HG02943 (cell line): ENCODE data around the gene C6orf120.
"Not testable (repeated sequence)": the region's sequence is repeated elsewhere in the genome, so short reads cannot be mapped to it uniquely, and the experiment has no call there.

ENCODE experiments used
- ATAC-seq: cut with Tn5 transposase; IDR thresholded peaks from one replicate; pipeline ENCODE4 v1.9.1; 2021; ENCODE audit warnings: mild to moderate bottlenecking, low read depth, moderate library complexity; ENCODE audit not compliant: unreplicated experiment

C6orf120 gene

DNA sequence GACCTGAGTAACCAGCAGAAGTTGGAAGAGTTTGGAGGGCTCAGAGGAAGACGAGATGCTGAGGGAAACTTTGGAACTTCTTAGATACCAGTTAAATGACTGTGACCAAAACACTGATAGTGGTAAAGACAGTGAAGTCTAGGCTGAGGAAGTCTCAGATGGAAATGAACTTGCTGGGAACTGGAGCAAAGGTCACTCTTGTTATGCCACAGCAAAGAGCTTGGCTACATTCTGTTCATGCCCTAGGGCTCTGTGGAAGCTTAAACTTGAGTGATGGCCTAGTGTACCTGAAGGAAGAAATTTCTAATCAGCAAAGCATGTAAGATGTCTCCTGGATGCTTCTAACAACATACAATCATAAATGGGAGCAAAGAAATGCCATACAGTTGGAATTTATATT lies 24.8 kb upstream of the C6orf120 start:
- ATAC-seq, result no peak

DNA sequence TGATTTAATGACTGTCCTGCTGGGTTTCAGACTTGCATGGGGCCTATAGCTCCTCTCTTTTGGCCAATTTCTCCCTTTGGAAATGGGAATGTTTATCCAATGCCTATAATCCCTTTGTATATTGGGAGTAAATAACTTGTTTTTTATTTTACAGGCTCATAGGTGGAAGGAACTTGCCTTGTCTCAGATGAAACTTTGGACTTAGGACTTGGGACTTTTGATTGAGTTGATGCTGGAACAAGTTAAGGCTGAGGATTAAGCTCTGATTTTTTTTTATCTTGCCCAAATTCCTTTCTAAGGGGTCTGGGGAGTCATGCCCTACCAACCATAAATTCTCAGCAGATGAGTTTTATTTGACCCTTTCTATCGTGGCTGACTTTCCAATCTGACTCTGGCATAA lies 23.6 kb upstream of the C6orf120 start:
- ATAC-seq, result no peak

DNA sequence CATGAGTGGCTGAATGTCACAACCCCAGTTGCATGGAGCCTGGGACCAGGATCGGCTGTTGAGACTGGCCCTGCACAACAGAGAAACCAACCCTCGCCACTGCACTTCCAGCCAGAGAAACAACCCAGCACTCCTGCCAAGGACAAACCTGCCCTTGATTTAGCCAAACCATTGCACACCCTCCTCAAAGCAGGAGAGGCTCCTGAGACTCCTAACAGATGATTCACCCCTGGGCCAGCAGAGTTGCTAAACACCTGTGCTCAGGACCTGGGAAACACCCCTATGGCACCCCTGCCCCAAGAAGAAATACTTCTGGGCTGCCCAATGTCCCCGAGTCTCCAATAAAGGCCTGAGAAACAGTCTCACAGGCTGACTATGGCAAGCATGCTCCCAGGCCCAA lies 17.9 kb upstream of the C6orf120 start:
- no peak for ATAC-seq

DNA sequence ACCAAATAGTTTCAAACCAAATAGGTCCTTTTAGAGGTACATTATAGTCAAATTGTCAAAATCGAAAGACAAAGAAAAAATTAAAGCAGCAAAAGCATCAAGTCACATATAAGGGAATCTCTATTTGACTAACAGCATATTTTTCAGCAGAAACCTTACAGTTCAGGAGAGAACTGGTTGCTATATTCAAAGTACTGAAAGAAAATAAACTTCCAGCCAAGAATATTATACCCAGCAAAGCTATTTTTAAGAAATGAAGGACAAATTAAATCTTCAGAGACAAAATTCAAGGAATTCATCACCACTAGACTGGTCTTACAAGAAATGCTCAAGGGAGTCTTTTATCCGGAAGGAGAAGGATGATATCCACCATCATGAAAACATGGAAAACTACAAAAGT lies 16.1 kb upstream of the C6orf120 start:
- no peak for ATAC-seq

DNA sequence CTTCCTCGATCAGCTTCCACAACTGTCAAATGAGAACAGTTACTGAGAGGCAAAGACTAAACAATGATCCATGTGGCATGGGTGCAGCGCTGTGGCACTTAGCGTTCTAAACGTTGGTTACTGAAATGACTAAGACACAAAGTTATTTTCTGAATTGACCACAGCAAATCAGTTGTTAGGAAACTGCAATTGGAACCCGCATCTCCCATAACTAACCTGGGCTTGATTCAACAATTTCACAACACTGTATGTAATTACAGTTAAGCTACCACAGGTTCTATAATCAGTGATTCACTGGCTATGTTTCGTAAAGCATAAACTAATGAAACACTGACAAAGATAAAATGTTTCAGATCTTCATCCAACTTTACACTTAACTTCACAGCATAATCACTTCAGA lies 12.6 kb upstream of the C6orf120 start:
- no peak for ATAC-seq

DNA sequence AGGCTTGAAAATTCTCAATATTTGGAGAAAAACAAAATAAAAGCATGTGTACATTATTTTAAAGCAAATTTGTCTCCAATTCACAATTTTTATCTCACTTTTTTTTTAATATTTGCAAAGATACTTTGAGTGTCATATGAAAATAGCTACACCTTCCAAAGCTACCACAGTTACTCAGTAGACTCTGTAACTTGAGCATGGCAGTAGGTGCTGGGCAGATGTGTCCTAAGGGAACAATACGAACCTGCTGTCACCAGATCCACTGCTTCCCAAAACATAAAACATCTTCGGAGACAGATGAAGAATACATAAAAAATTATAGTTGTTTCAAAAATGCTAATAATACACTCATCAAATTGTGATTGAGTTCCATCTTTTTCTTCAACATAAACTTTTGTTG lies 10.7 kb upstream of the C6orf120 start:
- no peak for ATAC-seq

DNA sequence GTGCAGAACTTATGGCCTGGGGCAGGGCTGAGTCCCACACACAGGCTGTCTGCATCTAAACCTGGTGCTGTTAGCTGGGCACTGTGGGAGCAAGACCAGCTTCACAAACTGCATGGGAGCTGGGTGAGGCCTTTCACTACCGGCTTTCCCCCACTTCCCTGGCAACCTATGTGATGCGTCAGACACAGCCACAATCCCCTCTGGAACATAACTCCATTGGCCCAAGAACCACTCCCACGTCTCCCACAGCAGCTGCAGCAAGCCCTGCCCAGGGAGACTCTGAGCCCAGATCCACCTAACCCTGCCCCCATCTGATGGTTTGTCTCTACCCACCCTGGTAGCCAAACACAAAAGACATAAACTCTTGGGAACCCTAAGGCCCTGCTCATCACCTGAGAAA lies 9.4 kb upstream of the C6orf120 start:
- ATAC-seq, result no peak

DNA sequence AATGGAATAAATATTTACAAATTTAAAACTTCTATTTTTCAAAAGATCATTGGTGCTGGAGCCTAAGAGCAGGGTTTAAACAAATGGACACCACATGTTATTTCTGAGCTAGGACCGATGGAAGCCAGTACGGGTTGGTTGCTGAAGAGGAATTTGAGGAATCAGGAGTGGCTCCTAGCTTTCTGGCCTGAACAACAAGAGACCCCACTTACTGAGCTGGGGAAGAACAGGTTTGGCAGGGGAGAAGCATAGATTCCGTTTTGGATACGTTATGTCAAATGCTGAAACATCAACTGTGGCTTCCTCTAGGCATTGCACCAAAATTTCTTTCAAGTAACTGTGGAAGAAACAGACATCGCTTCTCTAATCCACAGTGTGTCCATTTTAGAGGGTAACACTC lies 6.8 kb upstream of the C6orf120 start:
- no peak for ATAC-seq

DNA sequence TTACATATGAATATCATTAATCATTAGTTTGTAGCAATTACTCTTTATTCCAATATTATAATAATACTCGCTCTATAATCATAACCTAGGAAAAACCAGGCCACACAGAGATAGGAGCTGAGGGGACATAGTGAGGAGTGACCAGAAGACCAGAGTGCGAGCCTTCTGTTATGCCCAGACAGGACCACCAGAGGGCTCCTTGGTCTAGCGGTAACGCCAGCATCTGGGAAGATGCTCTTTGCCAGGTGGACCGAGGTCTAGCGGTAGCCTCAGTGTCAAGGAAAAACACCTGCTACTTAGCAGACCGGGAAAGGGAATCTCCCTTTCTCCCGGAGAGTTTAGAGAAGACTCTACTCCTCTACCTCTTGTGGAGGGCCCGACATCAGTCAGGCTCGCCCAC lies 4.8 kb upstream of the C6orf120 start:
- ATAC-seq, result not testable (repeated sequence)

DNA sequence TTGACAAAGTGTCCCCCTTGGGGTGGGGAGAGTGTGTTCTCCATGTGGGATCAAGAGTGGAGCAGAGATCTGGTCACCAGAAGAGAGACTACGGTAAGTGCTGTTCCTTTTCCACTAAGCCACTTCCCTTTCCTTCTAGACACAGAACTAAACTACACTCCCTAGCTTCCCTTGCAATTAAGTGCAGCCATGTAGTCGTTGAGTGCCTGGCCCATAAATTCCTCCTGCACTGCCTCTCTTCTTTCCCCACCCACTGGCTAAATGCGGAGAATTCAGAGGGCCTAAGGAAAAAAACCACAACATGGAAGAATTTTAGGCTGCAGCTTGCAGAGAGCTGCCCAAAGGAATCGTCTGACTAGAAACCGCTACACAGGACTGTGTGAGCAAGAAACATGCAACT lies 1.6 kb upstream of the C6orf120 start:
- no peak for ATAC-seq

DNA sequence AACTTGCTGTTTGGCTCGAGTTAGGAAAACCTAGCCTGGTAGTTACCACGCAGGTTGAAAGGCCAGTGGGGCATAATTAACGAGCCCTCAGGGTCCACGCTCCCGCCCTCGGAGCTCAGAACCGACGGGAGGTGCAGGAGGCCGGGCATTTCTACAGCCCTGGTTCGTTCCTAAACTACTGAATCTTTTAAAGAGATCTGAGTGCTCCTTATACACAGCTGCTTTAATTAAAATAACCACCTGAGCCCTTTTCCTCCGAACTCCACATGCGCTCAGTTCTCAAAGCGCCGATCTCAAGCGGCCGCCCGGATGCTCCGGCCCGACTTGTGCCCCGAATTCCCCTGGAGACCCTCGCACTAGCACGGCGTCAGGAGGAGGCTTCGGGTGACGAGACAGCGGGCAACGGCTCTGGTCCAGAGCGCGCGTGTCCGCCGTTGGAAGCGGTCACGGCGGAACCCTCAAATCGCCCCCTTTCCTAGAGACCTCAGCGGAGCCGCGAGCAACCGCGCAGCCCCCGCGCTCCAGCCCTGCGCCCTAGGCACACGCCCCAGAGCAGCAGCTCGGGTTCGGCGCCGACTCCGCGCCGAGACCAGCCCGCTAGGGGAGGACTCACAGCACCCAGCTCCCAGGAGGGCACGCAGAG lies 494 bp upstream of the C6orf120 start:
- peak; percentile 14 for ATAC-seq

DNA sequence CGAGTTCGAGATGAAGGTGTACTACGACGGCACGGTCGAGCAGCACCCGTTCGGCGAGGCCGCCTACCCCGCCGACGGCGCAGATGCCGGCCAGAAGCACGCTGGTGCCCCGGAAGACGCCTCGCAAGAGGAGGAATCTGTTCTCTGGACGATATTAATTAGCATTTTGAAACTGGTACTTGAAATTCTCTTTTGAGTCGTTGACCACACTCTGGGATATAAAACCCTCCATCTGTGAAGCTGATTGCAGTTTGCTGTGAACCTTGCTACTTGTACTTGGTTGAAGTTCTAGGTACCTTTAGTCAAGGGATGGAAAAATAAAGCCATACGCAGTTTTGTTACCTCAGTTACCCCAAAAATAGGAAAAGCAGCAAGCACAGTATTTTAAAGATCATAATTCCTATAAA lies 917 bp downstream of the C6orf120 start:
- no peak for ATAC-seq

DNA sequence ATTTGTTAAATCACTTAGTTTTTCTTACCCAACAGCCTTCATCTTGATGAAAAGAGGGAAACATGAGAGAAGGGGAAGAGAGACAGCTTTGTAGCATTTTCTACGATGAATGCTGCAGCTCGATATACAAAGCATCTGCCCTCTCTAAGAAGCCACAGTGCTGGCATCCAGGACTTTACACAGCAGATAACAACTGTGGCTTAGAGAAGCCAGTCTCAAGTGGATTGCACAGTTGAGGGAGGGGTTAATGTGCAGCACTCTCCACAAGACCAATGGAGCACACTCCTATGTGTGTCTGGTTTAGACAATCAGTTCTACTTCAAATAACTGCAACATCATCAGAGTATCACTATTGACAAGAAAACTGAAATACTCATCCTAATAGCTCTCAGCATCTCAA lies 5.8 kb downstream of the C6orf120 start:
- no peak for ATAC-seq

DNA sequence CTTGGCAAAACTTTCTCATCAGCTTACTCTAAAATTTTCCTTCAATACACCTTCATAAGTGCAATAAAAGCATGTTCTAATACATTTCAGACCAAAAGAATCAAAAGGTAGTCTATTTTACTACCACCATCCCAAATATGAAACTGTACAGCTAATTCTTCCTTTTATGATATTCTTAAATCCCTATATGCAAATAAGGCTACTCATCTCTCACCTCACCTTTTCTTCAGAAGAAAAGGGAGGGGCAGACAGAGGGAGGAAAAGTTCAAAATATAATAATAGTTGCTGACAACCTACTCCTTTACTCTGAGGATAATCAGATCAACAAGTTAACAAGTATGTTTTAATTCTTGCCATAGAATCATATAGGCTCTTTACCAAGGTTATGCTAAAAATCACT lies 7.4 kb downstream of the C6orf120 start:
- no peak for ATAC-seq

DNA sequence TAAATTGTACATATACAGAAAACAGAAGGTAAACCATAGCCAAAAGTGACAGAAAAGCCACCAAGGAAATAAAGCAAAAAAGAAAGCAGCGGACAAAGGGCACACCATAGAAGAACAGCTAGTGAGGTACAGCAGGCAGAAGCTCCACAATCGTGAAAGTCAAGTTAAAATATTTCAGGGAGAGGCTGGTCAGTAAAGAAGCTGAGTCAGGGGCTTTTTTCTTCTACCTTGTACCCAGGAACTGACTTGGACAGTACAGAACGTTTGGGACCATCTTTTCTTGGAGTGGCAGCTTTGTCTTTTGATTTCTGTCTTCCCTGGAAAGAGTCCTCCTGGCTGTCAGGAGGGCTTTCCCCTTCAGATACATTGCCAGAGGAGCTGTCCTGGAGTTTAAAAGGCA lies 8.1 kb downstream of the C6orf120 start:
- no peak for ATAC-seq

DNA sequence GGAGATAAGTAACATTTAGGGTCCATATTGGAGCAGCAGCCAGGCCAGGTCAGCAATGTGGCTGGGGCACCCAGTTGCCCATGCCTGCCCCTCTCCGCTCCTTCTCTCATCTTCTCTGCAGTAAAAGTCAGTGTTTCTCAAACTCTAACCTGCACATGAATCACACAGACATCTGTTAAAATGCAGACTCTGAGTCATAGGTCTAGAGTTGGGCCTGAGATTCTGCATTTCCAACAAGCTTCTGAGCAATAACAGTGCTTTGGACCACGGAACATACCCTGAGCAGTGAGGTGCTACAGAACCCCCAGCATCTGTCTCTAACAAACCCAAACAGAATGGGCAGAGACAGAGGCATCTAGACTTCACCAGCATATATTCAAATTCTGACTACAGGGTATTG lies 12.3 kb downstream of the C6orf120 start:
- no peak for ATAC-seq

DNA sequence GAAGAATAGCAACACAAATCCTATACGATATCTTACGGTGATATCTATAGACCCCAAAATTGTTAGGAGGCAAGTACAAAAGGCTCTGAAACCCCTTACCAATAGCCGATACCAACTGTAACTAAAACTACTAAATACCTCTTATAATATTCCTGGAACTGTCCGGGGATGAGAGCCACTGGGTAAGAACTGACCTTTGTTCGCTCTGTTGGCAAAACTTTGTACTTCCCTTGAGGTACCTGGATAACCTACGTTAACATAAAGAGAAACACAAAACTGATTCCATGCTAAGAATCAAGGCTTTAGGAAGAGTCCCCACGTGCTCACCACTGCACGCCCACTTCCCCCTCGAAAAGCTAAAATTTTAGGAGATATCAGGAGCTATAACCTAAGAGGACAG lies 12.7 kb downstream of the C6orf120 start:
- no peak for ATAC-seq

DNA sequence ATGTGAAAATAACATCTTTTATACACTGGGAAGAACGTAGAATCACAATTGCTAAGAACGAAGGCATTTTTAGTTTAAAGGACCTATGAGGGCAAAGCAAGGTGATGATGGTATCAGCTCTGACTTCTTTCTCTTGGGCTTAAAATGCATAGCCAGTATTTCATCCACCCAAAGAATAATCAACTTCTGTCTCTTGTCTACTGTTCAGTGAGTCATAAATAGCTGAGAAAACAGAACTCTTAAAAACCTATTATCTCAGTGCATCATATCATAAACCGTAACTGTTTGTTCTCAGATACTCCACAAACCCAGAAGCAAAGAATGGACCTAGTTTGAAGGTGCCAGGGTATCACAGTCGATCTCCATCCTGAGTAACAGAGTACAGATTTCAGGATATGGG lies 17.2 kb downstream of the C6orf120 start:
- ATAC-seq, result no peak

DNA sequence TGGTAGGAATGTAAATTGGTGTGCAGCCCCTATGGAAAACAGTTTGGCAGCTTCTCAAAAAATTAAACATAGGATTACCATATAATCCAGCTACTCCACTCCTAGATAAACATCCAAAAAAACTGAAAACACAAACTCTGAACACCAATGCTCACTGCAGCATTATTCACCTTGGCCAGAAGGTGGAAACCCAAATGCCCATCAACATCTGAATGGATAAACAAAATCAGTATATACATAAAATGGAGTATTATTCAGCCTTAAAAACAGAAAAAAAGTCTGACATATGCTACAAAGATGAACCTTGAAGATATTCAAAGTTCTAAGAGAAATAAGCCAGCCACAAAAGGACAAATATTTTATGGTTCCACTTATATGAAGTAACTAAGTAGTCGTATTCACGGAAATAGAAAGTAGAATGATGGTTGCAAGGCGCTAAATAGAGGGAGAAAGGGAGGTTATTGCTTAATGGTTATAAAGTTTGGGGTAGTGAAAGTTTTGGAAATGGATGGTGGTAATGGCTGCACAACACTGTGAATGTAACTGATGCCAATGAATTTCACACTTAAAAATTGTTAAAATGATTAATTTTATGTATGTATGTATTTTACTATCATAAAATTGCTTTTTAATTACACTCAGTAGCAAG lies 18.4 kb downstream of the C6orf120 start:
- no peak for ATAC-seq

DNA sequence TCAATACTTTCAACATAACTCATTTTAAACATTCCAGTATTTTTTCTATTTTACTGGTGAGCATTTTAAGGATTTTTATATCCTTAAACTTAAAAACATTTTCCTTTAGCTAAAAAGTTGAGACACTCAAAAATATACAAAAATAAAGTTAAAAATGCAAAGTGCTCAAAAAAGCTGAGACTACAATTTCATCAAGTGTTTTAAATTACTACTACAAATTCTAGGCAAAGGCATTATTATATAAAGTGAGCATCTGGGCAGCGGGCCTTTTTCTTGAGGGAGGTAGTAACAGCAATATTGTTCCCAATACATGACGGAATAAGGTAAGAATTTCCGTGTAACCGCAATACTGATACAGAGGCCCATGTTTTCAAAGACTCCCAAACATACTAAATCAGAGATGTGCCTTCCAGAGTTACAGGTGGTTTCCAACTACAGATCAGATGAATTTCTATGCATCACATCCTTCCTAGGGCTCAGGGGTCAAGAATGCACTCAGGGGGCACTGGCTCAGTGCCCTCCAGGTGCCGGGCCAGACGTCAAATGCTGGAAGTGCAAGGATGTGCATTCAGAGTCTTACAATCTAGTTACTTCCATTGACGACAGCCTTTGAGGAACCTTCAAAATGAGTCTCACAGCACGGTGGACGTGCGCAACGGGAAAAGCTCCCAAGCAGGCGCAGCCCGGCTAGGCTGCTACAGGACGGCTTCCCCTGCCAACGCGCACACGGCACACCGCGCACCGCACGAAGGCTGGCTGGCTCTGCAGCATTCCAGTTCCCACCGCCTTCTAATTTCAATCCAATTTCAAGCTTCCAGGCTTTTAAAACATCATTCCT lies 20.7 kb downstream of the C6orf120 start:
- peak; percentile 16 for ATAC-seq

DNA sequence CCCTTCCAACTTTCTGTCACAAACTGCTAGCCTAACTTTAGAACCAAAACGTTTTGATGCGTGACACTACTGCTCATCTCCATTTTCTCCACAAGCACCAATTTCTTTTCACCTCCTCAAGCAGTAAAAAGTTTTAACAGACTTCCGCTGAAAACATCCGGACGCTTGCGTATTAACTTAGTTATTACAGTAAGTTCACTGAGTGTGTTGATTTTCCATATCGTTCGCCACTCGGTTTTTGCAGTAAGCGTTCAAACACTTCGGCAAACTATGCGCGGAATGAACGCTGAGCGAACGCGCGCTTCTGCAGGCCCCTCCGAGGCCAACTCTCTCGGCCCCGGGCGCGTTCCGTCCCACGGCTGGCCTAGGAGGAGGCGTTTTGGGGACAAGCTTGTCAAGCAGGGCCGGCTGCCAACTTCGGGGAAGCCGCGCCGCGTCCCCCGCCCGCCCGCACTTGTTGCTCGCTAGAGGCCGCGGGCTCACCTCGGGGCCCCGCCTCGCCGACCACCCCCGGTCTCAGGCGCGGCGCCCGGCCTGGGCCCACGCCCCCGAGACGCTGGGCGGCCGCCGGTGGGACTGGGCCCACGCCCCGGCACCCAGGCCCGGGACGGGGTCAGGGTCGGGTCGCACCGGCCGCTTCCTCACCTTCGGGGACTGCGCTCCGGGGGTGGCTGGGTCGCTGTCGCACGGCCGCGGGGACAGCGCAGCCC lies 21.4 kb downstream of the C6orf120 start:
- peak; percentile 34 for ATAC-seq
